Measurements from ENCODE around the gene PDE6G.

DNA sequence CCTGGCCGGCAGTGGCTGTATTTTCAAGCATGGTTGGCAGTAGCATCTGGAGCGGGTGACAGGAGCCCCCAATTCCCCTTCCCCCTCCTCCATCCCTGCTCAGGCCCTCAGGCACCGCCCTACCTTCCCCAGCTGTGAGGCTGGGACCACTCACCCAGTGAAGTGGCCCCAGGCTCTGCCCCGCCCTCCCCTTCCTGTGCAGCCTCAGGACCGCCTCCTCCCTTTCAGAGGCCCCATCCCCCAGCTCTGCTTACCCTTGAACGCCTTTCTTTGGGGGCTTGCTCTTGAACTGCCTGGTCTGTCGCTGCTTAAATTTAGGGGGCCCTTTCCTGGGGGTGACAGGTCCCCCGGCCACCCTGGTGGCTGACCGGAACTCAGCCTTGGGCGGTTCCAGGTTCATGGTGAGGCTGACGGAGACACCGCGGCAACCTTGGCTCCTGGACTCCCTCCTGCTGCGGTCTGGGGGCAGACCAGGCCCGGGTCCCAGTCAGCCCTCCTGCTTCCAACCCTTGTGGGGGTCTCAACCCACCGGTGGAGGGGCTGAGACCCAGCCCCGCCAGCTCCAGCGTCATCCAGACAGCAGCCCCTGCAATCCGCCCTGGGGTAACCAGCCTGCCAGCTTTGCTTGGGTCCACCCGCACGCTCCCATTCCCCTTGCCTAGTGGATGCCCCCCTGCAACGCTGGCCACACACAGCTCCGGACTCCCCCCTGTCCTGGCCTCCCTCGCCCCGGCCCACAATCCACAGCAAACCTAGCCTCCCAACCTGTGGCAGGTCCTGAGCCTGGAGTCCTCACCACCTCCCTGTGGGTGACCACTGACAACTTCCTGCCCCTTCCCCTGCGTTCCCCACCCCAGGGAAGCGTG lies 3.2 kb downstream of the PDE6G start:
- TF ChIP-seq, protein P1, sequence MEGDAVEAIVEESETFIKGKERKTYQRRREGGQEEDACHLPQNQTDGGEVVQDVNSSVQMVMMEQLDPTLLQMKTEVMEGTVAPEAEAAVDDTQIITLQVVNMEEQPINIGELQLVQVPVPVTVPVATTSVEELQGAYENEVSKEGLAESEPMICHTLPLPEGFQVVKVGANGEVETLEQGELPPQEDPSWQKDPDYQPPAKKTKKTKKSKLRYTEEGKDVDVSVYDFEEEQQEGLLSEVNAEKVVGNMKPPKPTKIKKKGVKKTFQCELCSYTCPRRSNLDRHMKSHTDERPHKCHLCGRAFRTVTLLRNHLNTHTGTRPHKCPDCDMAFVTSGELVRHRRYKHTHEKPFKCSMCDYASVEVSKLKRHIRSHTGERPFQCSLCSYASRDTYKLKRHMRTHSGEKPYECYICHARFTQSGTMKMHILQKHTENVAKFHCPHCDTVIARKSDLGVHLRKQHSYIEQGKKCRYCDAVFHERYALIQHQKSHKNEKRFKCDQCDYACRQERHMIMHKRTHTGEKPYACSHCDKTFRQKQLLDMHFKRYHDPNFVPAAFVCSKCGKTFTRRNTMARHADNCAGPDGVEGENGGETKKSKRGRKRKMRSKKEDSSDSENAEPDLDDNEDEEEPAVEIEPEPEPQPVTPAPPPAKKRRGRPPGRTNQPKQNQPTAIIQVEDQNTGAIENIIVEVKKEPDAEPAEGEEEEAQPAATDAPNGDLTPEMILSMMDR (IDR thresholded peaks at IDR 0.05): no peak
- TF ChIP-seq POLR2A (IDR thresholded peaks at IDR 0.05): no peak
